ENCODE results near the gene KHDRBS2.
A peak's percentile ranks its signal among the peaks of the same experiment; 100 is the strongest.

The KHDRBS2 gene

DNA sequence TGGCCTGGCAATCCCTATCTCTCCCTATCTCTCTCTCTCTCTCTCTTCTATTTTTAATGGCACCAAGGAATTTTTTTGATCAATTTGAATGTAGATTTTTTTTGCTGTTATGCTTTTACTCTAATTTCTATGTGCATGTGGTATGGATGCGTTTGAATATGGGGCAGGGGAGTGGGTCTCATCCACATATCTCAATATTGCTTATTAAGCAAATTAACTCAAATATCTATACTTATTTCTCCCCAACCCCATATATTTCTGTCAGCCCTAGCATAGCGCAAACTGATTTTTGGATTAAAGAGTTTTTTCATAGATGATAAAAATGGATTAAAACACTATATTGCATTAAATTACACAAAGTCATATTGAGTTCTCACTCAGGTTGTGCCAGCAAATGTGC, 210.2 kb downstream of the KHDRBS2 start:
- H3K27ac ChIP-seq (ENCODE audit: low read length) = no peak overlapping the region
- peaks cover 7% of the 10 kb centered on the region for H3K4me1 ChIP-seq (ENCODE audit: low read length)
- H3K79me2 ChIP-seq (ENCODE audit: low read length) = no peaks in the 10 kb centered on the region
- no peak overlapping the region for H3K9ac ChIP-seq (ENCODE audit: low read length)
- H2AFZ ChIP-seq (ENCODE audit: low read depth, low read length) = no peak overlapping the region
- H3K36me3 ChIP-seq (replicated peaks; ENCODE audit: low read depth, low read length) = no peaks in the 10 kb centered on the region
- no peak for TF ChIP-seq EZH2phosphoT487 (IDR thresholded peaks at IDR 0.05; ENCODE audit: low read depth)
- TF ChIP-seq, protein P1, sequence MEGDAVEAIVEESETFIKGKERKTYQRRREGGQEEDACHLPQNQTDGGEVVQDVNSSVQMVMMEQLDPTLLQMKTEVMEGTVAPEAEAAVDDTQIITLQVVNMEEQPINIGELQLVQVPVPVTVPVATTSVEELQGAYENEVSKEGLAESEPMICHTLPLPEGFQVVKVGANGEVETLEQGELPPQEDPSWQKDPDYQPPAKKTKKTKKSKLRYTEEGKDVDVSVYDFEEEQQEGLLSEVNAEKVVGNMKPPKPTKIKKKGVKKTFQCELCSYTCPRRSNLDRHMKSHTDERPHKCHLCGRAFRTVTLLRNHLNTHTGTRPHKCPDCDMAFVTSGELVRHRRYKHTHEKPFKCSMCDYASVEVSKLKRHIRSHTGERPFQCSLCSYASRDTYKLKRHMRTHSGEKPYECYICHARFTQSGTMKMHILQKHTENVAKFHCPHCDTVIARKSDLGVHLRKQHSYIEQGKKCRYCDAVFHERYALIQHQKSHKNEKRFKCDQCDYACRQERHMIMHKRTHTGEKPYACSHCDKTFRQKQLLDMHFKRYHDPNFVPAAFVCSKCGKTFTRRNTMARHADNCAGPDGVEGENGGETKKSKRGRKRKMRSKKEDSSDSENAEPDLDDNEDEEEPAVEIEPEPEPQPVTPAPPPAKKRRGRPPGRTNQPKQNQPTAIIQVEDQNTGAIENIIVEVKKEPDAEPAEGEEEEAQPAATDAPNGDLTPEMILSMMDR (IDR thresholded peaks at IDR 0.05; ENCODE audit: low read depth, low read length) = no peak
- no peaks in the 10 kb centered on the region for H3K27me3 ChIP-seq (ENCODE audit: low read depth, low read length)
- H4K20me1 ChIP-seq (ENCODE audit: insufficient read depth, low read length) = no peaks in the 10 kb centered on the region
- H3K4me3 ChIP-seq (ENCODE audit: low read length) = no peak overlapping the region
- no peaks in the 10 kb centered on the region for H3K9me3 ChIP-seq (ENCODE audit: insufficient read depth, low read length)
- no peak overlapping the region for H3K4me2 ChIP-seq (ENCODE audit: low read length)

DNA sequence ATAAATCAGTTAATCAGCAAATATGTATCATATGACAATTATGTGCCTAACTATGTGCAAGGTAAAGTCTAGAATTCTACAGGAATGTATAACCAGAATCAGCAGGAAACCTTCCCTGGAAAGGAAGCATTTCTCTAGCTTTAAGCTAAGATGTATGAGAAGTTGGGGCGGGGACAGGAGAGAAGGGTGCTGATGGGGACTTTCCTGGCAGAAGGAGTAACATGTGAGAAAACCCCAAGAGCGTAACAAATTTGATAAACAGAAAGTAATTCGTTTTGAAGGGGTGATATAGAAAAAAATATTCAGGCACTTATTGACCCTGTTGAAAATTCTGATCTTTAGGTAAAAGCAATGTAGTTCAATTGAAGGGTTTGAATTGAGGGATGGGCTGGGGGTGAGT, 226.1 kb downstream of the KHDRBS2 start:
- no peak overlapping the region for H3K27ac ChIP-seq (ENCODE audit: low read length)
- no peaks in the 10 kb centered on the region for H4K20me1 ChIP-seq (ENCODE audit: insufficient read depth, low read length)
- H3K9ac ChIP-seq (ENCODE audit: low read length) = no peak overlapping the region
- peaks cover 24% of the 10 kb centered on the region for H3K4me1 ChIP-seq (ENCODE audit: low read length)
- H3K36me3 ChIP-seq (replicated peaks; ENCODE audit: low read depth, low read length) = no peaks in the 10 kb centered on the region
- no peaks in the 10 kb centered on the region for H3K79me2 ChIP-seq (ENCODE audit: low read length)
- peak overlapping the region; percentile 50 for H3K4me2 ChIP-seq (ENCODE audit: low read length)
- peak overlapping the region; percentile 2; the same call in 1 of the 2 replicates for H3K4me3 ChIP-seq (ENCODE audit: low read length)
- H3K27me3 ChIP-seq (ENCODE audit: low read depth, low read length) = no peaks in the 10 kb centered on the region
- no peak for TF ChIP-seq EZH2phosphoT487 (IDR thresholded peaks at IDR 0.05; ENCODE audit: low read depth)
- TF ChIP-seq, protein P1 (IDR thresholded peaks at IDR 0.05; ENCODE audit: low read depth, low read length) = no peak
- H3K9me3 ChIP-seq (ENCODE audit: insufficient read depth, low read length) = no peaks in the 10 kb centered on the region
- no peak overlapping the region for H2AFZ ChIP-seq (ENCODE audit: low read depth, low read length)

DNA sequence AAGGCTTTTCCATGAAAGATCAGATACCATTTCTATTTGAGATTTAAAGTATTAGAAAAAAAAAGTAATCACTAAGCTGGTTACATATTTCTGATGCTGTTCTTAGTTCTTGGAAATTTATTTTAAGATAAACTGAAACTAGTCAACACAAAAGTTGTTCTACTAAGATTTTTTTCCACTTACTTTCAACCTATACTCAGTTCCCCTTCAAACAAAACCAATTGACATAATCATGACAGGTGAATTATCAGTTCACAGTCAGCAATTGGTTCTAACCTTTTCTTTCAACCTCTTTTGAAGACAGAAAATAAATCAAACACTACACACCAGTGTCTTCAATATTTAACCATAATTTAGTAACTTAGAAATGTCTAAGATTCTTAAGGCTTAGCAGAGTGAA, 228.7 kb downstream of the KHDRBS2 start:
- Histone ChIP-seq H3K4me3 (ENCODE audit: low read length) (no peak overlapping the region), H3K79me2 (ENCODE audit: low read length) (no peaks in the 10 kb centered on the region), H3K4me2 (ENCODE audit: low read length) (peak overlapping the region; percentile 32), H3K9me3 (ENCODE audit: insufficient read depth, low read length) (no peaks in the 10 kb centered on the region), H3K27ac (ENCODE audit: low read length) (0 out of 2 replicates have a peak overlapping the region, but pooled peaks have one; percentile 7), H3K9ac (ENCODE audit: low read length) (no peak overlapping the region), H3K36me3 (replicated peaks; ENCODE audit: low read depth, low read length) (no peaks in the 10 kb centered on the region), H3K4me1 (ENCODE audit: low read length) (peaks cover 24% of the 10 kb centered on the region), H3K27me3 (ENCODE audit: low read depth, low read length) (no peaks in the 10 kb centered on the region), H4K20me1 (ENCODE audit: insufficient read depth, low read length) (no peaks in the 10 kb centered on the region), H2AFZ (ENCODE audit: low read depth, low read length) (no peak overlapping the region)
- TF ChIP-seq, protein P1 (IDR thresholded peaks at IDR 0.05; ENCODE audit: low read depth, low read length) = no peak
- TF ChIP-seq EZH2phosphoT487 (IDR thresholded peaks at IDR 0.05; ENCODE audit: low read depth) = no peak

DNA sequence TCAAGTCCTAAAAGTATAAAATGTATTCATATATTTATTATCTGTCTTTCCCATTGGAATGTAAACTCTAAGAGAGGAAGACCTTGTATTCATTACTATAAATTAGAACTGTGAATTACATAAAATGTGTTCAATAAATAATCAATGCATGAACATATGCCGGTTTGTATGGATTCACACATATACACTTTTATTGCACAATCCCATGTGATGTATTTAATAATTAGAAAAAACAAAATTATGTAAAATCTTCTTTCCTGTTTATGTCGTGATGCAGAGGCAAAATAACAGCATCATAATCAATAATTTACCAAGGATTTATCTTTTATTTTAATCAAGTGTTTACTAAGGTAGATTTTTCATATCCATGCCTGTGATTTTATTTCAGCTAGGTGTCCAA, 240.5 kb downstream of the KHDRBS2 start:
- H3K79me2 ChIP-seq (ENCODE audit: low read length) = no peaks in the 10 kb centered on the region
- no peaks in the 10 kb centered on the region for H3K9me3 ChIP-seq (ENCODE audit: insufficient read depth, low read length)
- H3K4me2 ChIP-seq (ENCODE audit: low read length) = no peak overlapping the region

More for the DNA sequence above, 240.5 kb downstream of the KHDRBS2 start:
- H3K36me3 ChIP-seq (replicated peaks; ENCODE audit: low read depth, low read length) = no peaks in the 10 kb centered on the region
- no peak overlapping the region for H3K9ac ChIP-seq (ENCODE audit: low read length)
- no peak overlapping the region for H2AFZ ChIP-seq (ENCODE audit: low read depth, low read length)
- TF ChIP-seq, protein P1 (IDR thresholded peaks at IDR 0.05; ENCODE audit: low read depth, low read length) = no peak
- TF ChIP-seq EZH2phosphoT487 (IDR thresholded peaks at IDR 0.05; ENCODE audit: low read depth) = no peak
- H3K27me3 ChIP-seq (ENCODE audit: low read depth, low read length) = no peaks in the 10 kb centered on the region
- no peak overlapping the region for H3K27ac ChIP-seq (ENCODE audit: low read length)
- H3K4me1 ChIP-seq (ENCODE audit: low read length) = no peaks in the 10 kb centered on the region
- no peaks in the 10 kb centered on the region for H4K20me1 ChIP-seq (ENCODE audit: insufficient read depth, low read length)
- H3K4me3 ChIP-seq (ENCODE audit: low read length) = no peak overlapping the region
